HG03558 (cell line): Measurements from ENCODE around the gene BDH1.

Source experiments
- ATAC-seq: cut with Tn5 transposase; IDR thresholded peaks from one replicate; pipeline ENCODE4 v1.9.1; 2021; ENCODE audit warnings: moderate number of reproducible peaks; ENCODE audit not compliant: unreplicated experiment; ENCODE audit errors: extremely low read depth

The BDH1 gene

GRCh38 chr3:197508924-197509775 is 46.6 kb downstream of the BDH1 start:
- no peak for ATAC-seq

- no peak for ATAC-seq
Observed at GRCh38 chr3:197508461-197508860, 47.3 kb downstream of the BDH1 start.

- ATAC-seq, result no peak
Observed at GRCh38 chr3:197508051-197508451, 47.7 kb downstream of the BDH1 start.

- ATAC-seq, result no peak
Observed at GRCh38 chr3:197507541-197507940, 48.2 kb downstream of the BDH1 start.

GRCh38 chr3:197507081-197507480 is 48.7 kb downstream of the BDH1 start:
- ATAC-seq, result no peak

GRCh38 chr3:197505796-197506548 is 49.8 kb downstream of the BDH1 start:
- ATAC-seq, result no peak

GRCh38 chr3:197504641-197505121 is 51.1 kb downstream of the BDH1 start:
- no peak for ATAC-seq

- no peak for ATAC-seq
Observed at GRCh38 chr3:197504229-197504628, 51.5 kb downstream of the BDH1 start.

- no peak for ATAC-seq
Observed at GRCh38 chr3:197503652-197504051, 52.1 kb downstream of the BDH1 start.

GRCh38 chr3:197501879-197502620 is 53.7 kb downstream of the BDH1 start:
- ATAC-seq, result no peak

- no peak for ATAC-seq
Observed at GRCh38 chr3:197501496-197501878, 54.3 kb downstream of the BDH1 start.

GRCh38 chr3:197500812-197501211 is 55.0 kb downstream of the BDH1 start:
- no peak for ATAC-seq

- no peak for ATAC-seq
Observed at GRCh38 chr3:197499427-197499826, 56.3 kb downstream of the BDH1 start.

GRCh38 chr3:197498499-197499241 is 57.1 kb downstream of the BDH1 start:
- no peak for ATAC-seq

- no peak for ATAC-seq
Observed at GRCh38 chr3:197496746-197497125, 59.0 kb downstream of the BDH1 start.

GRCh38 chr3:197495999-197496745 is 59.6 kb downstream of the BDH1 start:
- no peak for ATAC-seq

GRCh38 chr3:197495499-197495898 is 60.3 kb downstream of the BDH1 start:
- ATAC-seq, result no peak

GRCh38 chr3:197495059-197495455 is 60.7 kb downstream of the BDH1 start:
- ATAC-seq, result no peak

- no peak for ATAC-seq
Observed at GRCh38 chr3:197494366-197495058, 61.3 kb downstream of the BDH1 start.
